Neural progenitor cell (in vitro differentiated cells): Measurements from ENCODE around the gene USF2.

Source experiments
- CTCF ChIP-seq: fragments of 200-600 bp; sonication (generic); IDR thresholded peaks from 2 replicates; pipeline ENCODE4 v1.5.1; 2017; ENCODE audit warnings: antibody characterized with exemption, mild to moderate bottlenecking
- EZH2 ChIP-seq: fragments of 200-600 bp; sonication (generic); IDR thresholded peaks from 2 replicates; pipeline ENCODE4 v1.6.1; 2017; ENCODE audit warnings: antibody characterized with exemption, mild to moderate bottlenecking, moderate library complexity
- EZH2phosphoT487 ChIP-seq: fragments of 200-600 bp; sonication (generic); IDR thresholded peaks from 2 replicates; pipeline ENCODE4 v1.6.1; 2017; ENCODE audit warnings: antibody characterized with exemption

- TF ChIP-seq CTCF (no peak), EZH2 (no peak), EZH2phosphoT487 (no peak)
These were observed 11.4 kb downstream of the USF2 start for GRCh38 chr19:35279985-35280821.
